ENCODE data around the gene RAP2A.

RAP2A gene

GRCh38 chr13:97433727-97434396, at the start of gene RAP2A:
RAP2A (plus strand) TSS chr13:97434169; CDS start chr13:97434471, 302 bp downstream.
- FAIRE-seq (no peak), DNase-seq (ENCODE audit: extremely low spot score, insufficient read length, low read depth) (peak; percentile 39)

GRCh38 chr13:97384371-97384770, 49.6 kb upstream of the RAP2A start:
- FAIRE-seq = no peak

GRCh38 chr13:97385146-97385545, 48.8 kb upstream of the RAP2A start:
- FAIRE-seq (no peak), DNase-seq (ENCODE audit: extremely low spot score, insufficient read length, low read depth) (no peak)

More at GRCh38 chr13:97384371-97384770, 49.6 kb upstream of the RAP2A start:
- DNase-seq (ENCODE audit: extremely low spot score, insufficient read length, low read depth) = no peak

GRCh38 chr13:97385854-97386253, 48.1 kb upstream of the RAP2A start:
- FAIRE-seq = no peak
- no peak for DNase-seq (ENCODE audit: extremely low spot score, insufficient read length, low read depth)

GRCh38 chr13:97386801-97387484, 47.0 kb upstream of the RAP2A start:
- DNase-seq (ENCODE audit: extremely low spot score, insufficient read length, low read depth) (no peak), FAIRE-seq (no peak)

GRCh38 chr13:97387485-97387839, 46.5 kb upstream of the RAP2A start:
- DNase-seq (ENCODE audit: extremely low spot score, insufficient read length, low read depth) = no peak
- no peak for FAIRE-seq

- DNase-seq (ENCODE audit: extremely low spot score, insufficient read length, low read depth) (no peak), FAIRE-seq (no peak)
Observed at GRCh38 chr13:97387890-97388289, 46.1 kb upstream of the RAP2A start.

GRCh38 chr13:97388373-97388772, 45.6 kb upstream of the RAP2A start:
- FAIRE-seq = no peak

DNA sequence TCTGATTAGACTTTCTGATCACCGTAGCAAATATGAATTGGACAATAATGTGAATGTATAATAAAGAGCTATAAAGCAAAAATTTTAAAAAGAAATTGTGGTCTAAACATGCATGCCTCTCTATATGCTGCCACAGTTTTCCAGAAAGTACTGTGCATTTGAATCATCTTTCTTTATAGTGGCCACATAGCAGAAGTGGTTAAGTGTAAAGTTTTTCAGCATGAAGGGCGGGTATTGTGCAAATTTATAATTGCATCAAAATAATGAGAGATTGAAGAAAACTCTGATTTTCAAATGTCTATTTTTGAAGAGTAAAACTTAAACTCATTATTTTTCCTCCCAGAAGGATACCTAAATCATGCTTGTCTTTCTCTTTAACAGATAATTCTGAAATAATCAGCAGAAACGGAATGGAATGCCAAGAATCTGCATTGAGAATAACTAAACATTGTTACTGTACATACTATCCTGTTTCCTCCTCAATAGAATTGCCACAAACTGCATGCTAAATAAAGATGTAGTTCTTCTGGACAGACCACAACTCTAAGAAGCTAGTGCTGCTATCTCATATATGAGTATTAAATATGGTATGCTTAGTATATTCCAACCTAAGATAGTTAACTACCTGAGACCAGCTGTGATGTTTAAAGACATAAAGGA, 42.9 kb upstream of the RAP2A start:
- no peak for DNase-seq (ENCODE audit: extremely low spot score, insufficient read length, low read depth)
- FAIRE-seq = no peak

More at GRCh38 chr13:97388373-97388772, 45.6 kb upstream of the RAP2A start:
- no peak for DNase-seq (ENCODE audit: extremely low spot score, insufficient read length, low read depth)

GRCh38 chr13:97392020-97392419, 41.9 kb upstream of the RAP2A start:
- FAIRE-seq = no peak

GRCh38 chr13:97394542-97394941, 39.4 kb upstream of the RAP2A start:
- DNase-seq (ENCODE audit: extremely low spot score, insufficient read length, low read depth) = no peak
- no peak for FAIRE-seq

More at GRCh38 chr13:97392020-97392419, 41.9 kb upstream of the RAP2A start:
- no peak for DNase-seq (ENCODE audit: extremely low spot score, insufficient read length, low read depth)

DNA sequence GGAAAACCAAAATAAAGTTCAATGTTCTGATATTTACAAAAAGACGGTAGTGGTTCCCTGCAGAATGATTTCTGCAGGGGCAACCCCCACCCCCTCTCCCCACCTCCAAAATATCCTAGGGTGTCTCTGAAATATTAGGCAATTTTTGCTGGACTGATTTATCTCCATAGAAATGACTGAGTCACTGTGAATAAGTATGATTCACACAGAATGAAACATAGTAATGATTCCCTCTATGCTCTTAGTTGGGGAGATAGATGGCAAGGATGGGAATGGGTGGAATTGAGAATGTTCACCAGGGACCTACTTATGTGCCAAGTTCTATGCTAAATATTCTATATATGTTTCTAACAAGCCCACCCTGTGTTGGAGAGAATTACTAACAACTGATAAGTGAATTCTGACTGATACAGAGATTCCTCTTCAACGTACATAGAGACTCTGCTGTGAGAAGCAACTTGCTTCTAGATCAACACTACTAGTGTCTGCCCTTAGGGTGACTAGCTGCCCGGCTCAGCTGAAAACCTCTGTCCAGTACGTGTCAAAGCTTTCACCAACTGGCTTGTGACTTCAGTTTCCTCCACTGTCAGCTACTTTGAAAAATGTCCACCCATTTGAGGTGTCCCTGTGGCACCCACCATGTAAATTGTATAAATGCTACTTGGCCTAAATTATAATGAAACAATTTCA, 38.4 kb upstream of the RAP2A start:
- DNase-seq (ENCODE audit: extremely low spot score, insufficient read length, low read depth) (no peak), FAIRE-seq (no peak)

DNA sequence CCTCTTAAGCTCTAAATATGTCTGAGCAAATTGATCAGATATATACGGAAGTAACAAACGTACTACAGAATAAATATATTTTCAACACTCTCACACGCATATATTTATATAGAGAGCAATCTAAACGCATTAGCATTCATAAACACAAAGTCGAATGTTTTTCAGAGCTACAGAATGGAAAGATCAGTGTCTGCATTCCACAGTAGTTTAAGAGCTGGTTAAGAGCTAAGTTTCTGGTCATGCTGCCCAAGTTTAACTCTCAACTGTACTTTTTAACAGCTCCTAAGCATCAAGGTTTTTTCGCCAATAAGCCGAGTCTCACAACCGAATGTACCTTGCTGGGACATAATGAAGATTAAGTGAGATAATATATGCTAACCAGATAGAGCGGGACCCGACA, 36.7 kb upstream of the RAP2A start:
- FAIRE-seq = no peak
- no peak for DNase-seq (ENCODE audit: extremely low spot score, insufficient read length, low read depth)

- FAIRE-seq (no peak), DNase-seq (ENCODE audit: extremely low spot score, insufficient read length, low read depth) (no peak)
Observed at GRCh38 chr13:97401421-97401820, 32.5 kb upstream of the RAP2A start.

- FAIRE-seq (no peak), DNase-seq (ENCODE audit: extremely low spot score, insufficient read length, low read depth) (no peak)
Observed at GRCh38 chr13:97403893-97404750, 29.8 kb upstream of the RAP2A start.

GRCh38 chr13:97407540-97407939, 26.4 kb upstream of the RAP2A start:
- DNase-seq (ENCODE audit: extremely low spot score, insufficient read length, low read depth) (no peak), FAIRE-seq (no peak)

GRCh38 chr13:97408938-97409337, 25.0 kb upstream of the RAP2A start:
- FAIRE-seq = no peak
- DNase-seq (ENCODE audit: extremely low spot score, insufficient read length, low read depth) = no peak

- no peak for DNase-seq (ENCODE audit: extremely low spot score, insufficient read length, low read depth)
- no peak for FAIRE-seq
Observed at GRCh38 chr13:97411984-97412383, 22.0 kb upstream of the RAP2A start.

GRCh38 chr13:97413694-97414093, 20.3 kb upstream of the RAP2A start:
- FAIRE-seq (no peak), DNase-seq (ENCODE audit: extremely low spot score, insufficient read length, low read depth) (no peak)

- DNase-seq (ENCODE audit: extremely low spot score, insufficient read length, low read depth) (no peak), FAIRE-seq (no peak)
Observed at GRCh38 chr13:97414392-97414791, 19.6 kb upstream of the RAP2A start.
